ENCODE results near the gene HOXB8. TPM values are rescaled to one million over a fixed set of nuclear protein-coding genes. Genes with fewer than 3 reads are reported as not detected.
A peak's percentile ranks its signal among the peaks of the same experiment; 100 is the strongest.

HOXB8 gene
- total RNA-seq, 2 experiments from 2014 or later: 0.38 to 1.4 TPM

- CTCF ChIA-PET: interaction anchor here (0.6 to 11.2 kb wide), 17 partner anchors 8 to 654 kb away, joined by 3 to 190 read pairs (median 4); partner anchors contain the start of genes CDK5RAP3, HOXB5 and PRAC2
- H3K9me3 Mint-ChIP-seq (ENCODE audit: low read depth): no peaks in the 10 kb centered on the region
- peaks cover 84% of the 10 kb centered on the region for H3K27me3 Mint-ChIP-seq
- H3K4me1 Mint-ChIP-seq: peaks cover 19% of the 10 kb centered on the region
- peak overlapping the region; percentile 76 for H3K27ac Mint-ChIP-seq
- H3K4me3 Mint-ChIP-seq: peak overlapping the region; percentile 75
- peaks cover 2% of the 10 kb centered on the region for H3K36me3 Mint-ChIP-seq
- ATAC-seq (peak; percentile 75), DNase-seq (peak; percentile 60)
These were observed 10.6 kb upstream of the HOXB8 start for GRCh38 chr17:48625495-48626244.

GRCh38 chr17:48624544-48625494, 9.7 kb upstream of the HOXB8 start:
- peaks cover 85% of the 10 kb centered on the region for H3K27me3 Mint-ChIP-seq
- H3K4me1 Mint-ChIP-seq: peaks cover 19% of the 10 kb centered on the region
- CTCF ChIA-PET: interaction anchor here (0.6 to 11.2 kb wide), 15 partner anchors 9 to 653 kb away, joined by 3 to 190 read pairs (median 4); partner anchors contain the start of genes CDK5RAP3, HOXB5 and PRAC2
- no peaks in the 10 kb centered on the region for H3K9me3 Mint-ChIP-seq (ENCODE audit: low read depth)
- peak; percentile 58 for DNase-seq
- peak overlapping the region; percentile 75 for H3K4me3 Mint-ChIP-seq
- H3K27ac Mint-ChIP-seq: no peak overlapping the region
- peak; percentile 23 for ATAC-seq
- peaks cover 2% of the 10 kb centered on the region for H3K36me3 Mint-ChIP-seq

- peaks cover 22% of the 10 kb centered on the region for H3K4me1 Mint-ChIP-seq
- no peak for DNase-seq
- H3K27me3 Mint-ChIP-seq: peaks cover 84% of the 10 kb centered on the region
- H3K36me3 Mint-ChIP-seq: peaks cover 2% of the 10 kb centered on the region
- no peak overlapping the region for H3K27ac Mint-ChIP-seq
- no peaks in the 10 kb centered on the region for H3K9me3 Mint-ChIP-seq (ENCODE audit: low read depth)
- no peak for ATAC-seq
- peak overlapping the region; percentile 75 for H3K4me3 Mint-ChIP-seq
- CTCF ChIA-PET: interaction anchor here (0.9 to 11.2 kb wide), 8 partner anchors 8 to 597 kb away, joined by 3 to 190 read pairs (median 4); partner anchors contain the start of gene HOXB5
These were observed 9.0 kb upstream of the HOXB8 start for GRCh38 chr17:48624118-48624517.

- no peak for DNase-seq
- ATAC-seq: no peak
- CTCF ChIA-PET: interaction anchor here (0.9 to 11.2 kb wide), 8 partner anchors 8 to 597 kb away, joined by 3 to 190 read pairs (median 4); partner anchors contain the start of gene HOXB5
- Mint-ChIP-seq H3K9me3 (ENCODE audit: low read depth) (no peaks in the 10 kb centered on the region), H3K36me3 (peaks cover 2% of the 10 kb centered on the region), H3K4me3 (no peak overlapping the region), H3K27ac (no peak overlapping the region), H3K27me3 (peaks cover 84% of the 10 kb centered on the region), H3K4me1 (peaks cover 27% of the 10 kb centered on the region)
These were observed 8.5 kb upstream of the HOXB8 start for GRCh38 chr17:48623583-48623982.

GRCh38 chr17:48622857-48623256, 7.8 kb upstream of the HOXB8 start:
- H3K4me3 Mint-ChIP-seq: no peak overlapping the region
- DNase-seq (no peak), ATAC-seq (no peak)
- H3K4me1 Mint-ChIP-seq: peaks cover 33% of the 10 kb centered on the region
- H3K36me3 Mint-ChIP-seq: peaks cover 2% of the 10 kb centered on the region
- no peak overlapping the region for H3K27ac Mint-ChIP-seq
- CTCF ChIA-PET: interaction anchor here (0.7 to 11.2 kb wide), 6 partner anchors 15 to 596 kb away, joined by 3 to 190 read pairs (median 4); partner anchors contain the start of gene HOXB5
- H3K9me3 Mint-ChIP-seq (ENCODE audit: low read depth): no peaks in the 10 kb centered on the region
- H3K27me3 Mint-ChIP-seq: peaks cover 84% of the 10 kb centered on the region

GRCh38 chr17:48621410-48622392, 6.6 kb upstream of the HOXB8 start:
- peaks cover 2% of the 10 kb centered on the region for H3K36me3 Mint-ChIP-seq
- CTCF ChIA-PET: interaction anchor here (0.8 to 11.2 kb wide), 6 partner anchors 8 to 286 kb away, joined by 3 to 190 read pairs (median 4); partner anchors contain the start of genes ATP5MC1 and HOXB5
- ATAC-seq (no peak), DNase-seq (no peak)
- no peak overlapping the region for H3K4me3 Mint-ChIP-seq
- no peaks in the 10 kb centered on the region for H3K9me3 Mint-ChIP-seq (ENCODE audit: low read depth)
- H3K27me3 Mint-ChIP-seq: peaks cover 84% of the 10 kb centered on the region
- H3K4me1 Mint-ChIP-seq: peaks cover 36% of the 10 kb centered on the region
- H3K27ac Mint-ChIP-seq: no peak overlapping the region

GRCh38 chr17:48620461-48621139, 5.5 kb upstream of the HOXB8 start:
- no peaks in the 10 kb centered on the region for H3K9me3 Mint-ChIP-seq (ENCODE audit: low read depth)
- H3K27ac Mint-ChIP-seq: no peak overlapping the region
- no peak overlapping the region for H3K4me3 Mint-ChIP-seq
- DNase-seq (no peak), ATAC-seq (no peak)
- H3K36me3 Mint-ChIP-seq: peaks cover 2% of the 10 kb centered on the region
- CTCF ChIA-PET: interaction anchor here (0.8 to 11.2 kb wide), 6 partner anchors 17 to 290 kb away, joined by 3 to 190 read pairs (median 3); partner anchors contain the start of gene ATP5MC1
- H3K27me3 Mint-ChIP-seq: peaks cover 91% of the 10 kb centered on the region
- peaks cover 32% of the 10 kb centered on the region for H3K4me1 Mint-ChIP-seq

GRCh38 chr17:48619826-48620449, 4.8 kb upstream of the HOXB8 start:
- peaks cover 2% of the 10 kb centered on the region for H3K36me3 Mint-ChIP-seq
- ATAC-seq: no peak
- CTCF ChIA-PET: interaction anchor here (1.0 to 11.2 kb wide), 8 partner anchors 9 to 594 kb away, joined by 3 to 190 read pairs (median 11); no protein-coding TSS in a partner anchor
- DNase-seq: no peak
- no peak overlapping the region for H3K4me3 Mint-ChIP-seq
- H3K27me3 Mint-ChIP-seq: peaks cover 94% of the 10 kb centered on the region
- H3K4me1 Mint-ChIP-seq: peaks cover 32% of the 10 kb centered on the region
- no peak overlapping the region for H3K27ac Mint-ChIP-seq
- H3K9me3 Mint-ChIP-seq (ENCODE audit: low read depth): no peaks in the 10 kb centered on the region

GRCh38 chr17:48618256-48618896, 3.3 kb upstream of the HOXB8 start:
- H3K4me1 Mint-ChIP-seq: peaks cover 34% of the 10 kb centered on the region
- peaks cover 2% of the 10 kb centered on the region for H3K36me3 Mint-ChIP-seq
- ATAC-seq (peak; percentile 76), DNase-seq (peak; percentile 86)
- CTCF ChIA-PET: interaction anchor here (0.7 to 11.2 kb wide), 41 partner anchors 8 to 776 kb away, joined by 3 to 190 read pairs (median 4); partner anchors contain the start of genes COPZ2, HOXB13, HOXB9 and PRAC2
- peak overlapping the region; percentile 36 for H3K27ac Mint-ChIP-seq
- H3K9me3 Mint-ChIP-seq (ENCODE audit: low read depth): no peaks in the 10 kb centered on the region
- peak overlapping the region; percentile 31 for H3K4me3 Mint-ChIP-seq
- peaks cover 96% of the 10 kb centered on the region for H3K27me3 Mint-ChIP-seq

GRCh38 chr17:48617471-48618255, 2.6 kb upstream of the HOXB8 start:
- no peak for DNase-seq
- Mint-ChIP-seq H3K36me3 (peaks cover 2% of the 10 kb centered on the region), H3K9me3 (ENCODE audit: low read depth) (no peaks in the 10 kb centered on the region), H3K4me3 (no peak overlapping the region), H3K4me1 (peaks cover 37% of the 10 kb centered on the region), H3K27me3 (peaks cover 94% of the 10 kb centered on the region), H3K27ac (no peak overlapping the region)
- ATAC-seq: no peak
- CTCF ChIA-PET: interaction anchor here (0.7 to 11.2 kb wide), 32 partner anchors 9 to 775 kb away, joined by 3 to 190 read pairs (median 4); partner anchors contain the start of genes COPZ2, HOXB13, HOXB9 and PRAC2
